GM12891 (cell line): Measurements from ENCODE around the gene TASP1.

ENCODE experiments used
- PAX5 ChIP-seq: IDR thresholded peaks from 2 replicates; pipeline ENCODE4 v1.6.1; 2011; ENCODE audit warnings: low read length, moderate library complexity, mild to moderate bottlenecking; ENCODE audit not compliant: insufficient read depth, severe bottlenecking
- POLR2A ChIP-seq: IDR thresholded peaks from 2 replicates; pipeline ENCODE4 v1.6.1; 2011; ENCODE audit warnings: low read depth, low read length, control low read depth
- POLR2AphosphoS5 ChIP-seq: IDR thresholded peaks from 2 replicates; pipeline ENCODE4 v1.6.1; 2011; ENCODE audit warnings: low read depth, low read length, control low read depth
- POU2F2 ChIP-seq: IDR thresholded peaks from 2 replicates; pipeline ENCODE4 v1.6.1; 2011; ENCODE audit warnings: low read depth, mild to moderate bottlenecking, control low read depth, low read length, moderate library complexity
- SPI1 ChIP-seq: IDR thresholded peaks from 2 replicates; pipeline ENCODE4 v1.6.1; 2011; ENCODE audit warnings: low read depth, low read length, control low read depth
- TAF1 ChIP-seq: IDR thresholded peaks from 2 replicates; pipeline ENCODE4 v1.6.1; 2011; ENCODE audit warnings: low read depth, low read length, control low read depth

- TF ChIP-seq POLR2A (no peak), POLR2AphosphoS5 (no peak), TAF1 (no peak), SPI1 (no peak), PAX5 (no peak), POU2F2 (no peak)
Measured at GRCh38 chr20:13574071-13574470, 64.7 kb downstream of the TASP1 start.
